GM03348 (cell line): ENCODE measurements around the gene GSTA3.
"Not testable (repeated sequence)": the region's sequence is repeated elsewhere in the genome, so short reads cannot be mapped to it uniquely, and the experiment has no call there.

Experiments
- DNase-seq: peaks from one replicate; pipeline ENCODE4 v3.0.0; 2012; ENCODE audit warnings: low spot score

Gene GSTA3

GRCh38 chr6:52909531-52909930 lies at the start of gene GSTA3:
Gene GSTA3 (minus strand): TSS chr6:52909698. CDS start chr6:52905834, 3,864 bp downstream.
- peak; percentile 14 for DNase-seq

- no peak for DNase-seq
Observed at GRCh38 chr6:52958546-52959255, 49.2 kb upstream of the GSTA3 start.

- DNase-seq: no peak
Observed at GRCh38 chr6:52955871-52956270, 46.4 kb upstream of the GSTA3 start.

GRCh38 chr6:52953911-52954839 lies 44.7 kb upstream of the GSTA3 start:
- no peak for DNase-seq

- DNase-seq: no peak
Observed at GRCh38 chr6:52946306-52946705, 36.8 kb upstream of the GSTA3 start.

- not testable (repeated sequence) for DNase-seq
Observed at GRCh38 chr6:52942821-52943220, 33.3 kb upstream of the GSTA3 start.

GRCh38 chr6:52942221-52942620 lies 32.7 kb upstream of the GSTA3 start:
- DNase-seq: no peak

- DNase-seq: peak; percentile 56
Observed at GRCh38 chr6:52937908-52938307, 28.4 kb upstream of the GSTA3 start.

- DNase-seq: no peak
Observed at GRCh38 chr6:52933778-52934177, 24.3 kb upstream of the GSTA3 start.

- DNase-seq: no peak
Observed at GRCh38 chr6:52931351-52931750, 21.9 kb upstream of the GSTA3 start.

- peak; percentile 74 for DNase-seq
Observed at GRCh38 chr6:52929321-52930164, 20.0 kb upstream of the GSTA3 start.

- DNase-seq: no peak
Observed at GRCh38 chr6:52927451-52927850, 18.0 kb upstream of the GSTA3 start.

GRCh38 chr6:52925919-52926792 lies 16.7 kb upstream of the GSTA3 start:
- no peak for DNase-seq

- DNase-seq: no peak
Observed at GRCh38 chr6:52925042-52925441, 15.5 kb upstream of the GSTA3 start.

GRCh38 chr6:52923689-52924088 lies 14.2 kb upstream of the GSTA3 start:
- not testable (repeated sequence) for DNase-seq

GRCh38 chr6:52922161-52922560 lies 12.7 kb upstream of the GSTA3 start:
- DNase-seq: no peak

- no peak for DNase-seq
Observed at GRCh38 chr6:52921743-52922142, 12.2 kb upstream of the GSTA3 start.

- not testable (repeated sequence) for DNase-seq
Observed at GRCh38 chr6:52919511-52919910, 10.0 kb upstream of the GSTA3 start.

GRCh38 chr6:52918771-52919170 lies 9.3 kb upstream of the GSTA3 start:
- not testable (repeated sequence) for DNase-seq

- DNase-seq: not testable (repeated sequence)
Observed at GRCh38 chr6:52918027-52918686, 8.7 kb upstream of the GSTA3 start.

GRCh38 chr6:52914516-52914915 lies 5.0 kb upstream of the GSTA3 start:
- DNase-seq: no peak
